T-helper 2 cell treated with Interferon-gamma antibody and Interleukin-4, amounts not matched to agents 5 μg/mL and 100 μg/mL, for 36 hours (primary cell): Measurements from ENCODE around the gene LIG3.
"Not testable (repeated sequence)": the region's sequence is repeated elsewhere in the genome, so short reads cannot be mapped to it uniquely, and the experiment has no call there.

Experiments
- DNase-seq: peaks from one replicate; pipeline ENCODE4 v3.0.0; 2021; ENCODE audit warnings: low spot score
- H3K27ac Mint-ChIP-seq: one replicate; pipeline ENCODE4 v1.8.0; 2021; ENCODE audit warnings: mild to moderate bottlenecking, mixed read lengths
- H3K27me3 Mint-ChIP-seq: one replicate; pipeline ENCODE4 v1.8.0; 2021; ENCODE audit warnings: low read depth, mixed read lengths
- H3K36me3 Mint-ChIP-seq: one replicate; pipeline ENCODE4 v1.8.0; 2021; ENCODE audit warnings: low read depth, mixed read lengths
- H3K4me1 Mint-ChIP-seq: one replicate; pipeline ENCODE4 v1.8.0; 2021; ENCODE audit warnings: low read depth, mixed read lengths
- H3K4me3 Mint-ChIP-seq: one replicate; pipeline ENCODE4 v1.8.0; 2022; ENCODE audit warnings: mild to moderate bottlenecking, moderate library complexity, mixed read lengths
- H3K9me3 Mint-ChIP-seq: one replicate; pipeline ENCODE4 v1.8.0; 2021; ENCODE audit warnings: mixed read lengths

The LIG3 gene

GRCh38 chr17:34989473-34989872 lies 9.2 kb downstream of the LIG3 start:
- Mint-ChIP-seq H3K4me3 (no peak overlapping the region), H3K9me3 (no peaks in the 10 kb centered on the region), H3K27me3 (no peaks in the 10 kb centered on the region), H3K27ac (no peak overlapping the region), H3K4me1 (peaks cover 17% of the 10 kb centered on the region), H3K36me3 (peaks cover 62% of the 10 kb centered on the region)
- DNase-seq: no peak

DNA sequence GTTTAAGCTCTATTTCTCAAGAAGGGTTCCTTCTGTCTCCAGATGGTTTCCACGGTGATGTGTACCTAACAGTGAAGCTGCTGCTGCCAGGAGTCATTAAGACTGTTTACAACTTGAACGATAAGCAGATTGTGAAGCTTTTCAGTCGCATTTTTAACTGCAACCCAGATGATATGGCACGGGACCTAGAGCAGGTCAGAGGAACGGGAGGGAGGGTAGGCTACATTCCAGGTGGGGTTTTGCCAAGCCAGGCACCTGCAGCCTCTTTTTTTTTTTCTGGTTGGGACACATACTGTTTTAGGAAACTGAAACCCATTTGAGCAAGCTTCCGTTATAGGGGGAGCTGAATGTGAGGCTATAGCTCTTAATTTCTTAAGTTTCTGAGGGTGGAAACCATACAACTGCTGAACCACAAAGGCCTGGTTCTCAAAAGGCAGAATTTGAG lies 10.6 kb downstream of the LIG3 start:
- Mint-ChIP-seq H3K36me3 (peaks cover 62% of the 10 kb centered on the region), H3K9me3 (no peaks in the 10 kb centered on the region), H3K4me1 (peaks cover 13% of the 10 kb centered on the region), H3K4me3 (no peak overlapping the region), H3K27me3 (no peaks in the 10 kb centered on the region), H3K27ac (no peak overlapping the region)
- DNase-seq: no peak

GRCh38 chr17:34991606-34992005 lies 11.3 kb downstream of the LIG3 start:
- no peak for DNase-seq
- Mint-ChIP-seq H3K4me1 (peaks cover 13% of the 10 kb centered on the region), H3K4me3 (no peak overlapping the region), H3K36me3 (peaks cover 57% of the 10 kb centered on the region), H3K9me3 (no peaks in the 10 kb centered on the region), H3K27ac (no peak overlapping the region), H3K27me3 (no peaks in the 10 kb centered on the region)

DNA sequence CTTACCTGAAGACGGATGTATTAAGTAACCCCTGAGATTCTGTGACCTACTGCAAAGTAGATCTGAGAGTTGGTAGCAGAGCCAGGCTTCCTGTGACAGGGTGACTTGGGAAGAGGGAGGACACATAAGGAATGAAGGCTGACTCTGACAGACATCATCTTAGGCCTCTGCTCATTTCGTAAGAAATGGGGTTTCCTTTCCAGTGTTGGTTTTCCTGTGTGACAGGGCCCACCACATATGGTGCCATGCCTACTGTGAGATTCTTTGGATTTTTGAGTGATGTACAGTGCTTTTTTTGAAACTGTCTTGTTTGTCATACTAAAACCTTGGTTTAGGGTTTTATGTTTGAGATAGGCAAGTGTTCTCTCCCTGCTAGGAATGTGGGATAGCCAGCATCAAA lies 12.7 kb downstream of the LIG3 start:
- H3K9me3 Mint-ChIP-seq: no peaks in the 10 kb centered on the region
- H3K36me3 Mint-ChIP-seq: peaks cover 57% of the 10 kb centered on the region
- peaks cover 10% of the 10 kb centered on the region for H3K4me1 Mint-ChIP-seq

GRCh38 chr17:34996422-34997285 lies 16.3 kb downstream of the LIG3 start:
- peaks cover 42% of the 10 kb centered on the region for H3K36me3 Mint-ChIP-seq
- no peak overlapping the region for H3K4me3 Mint-ChIP-seq
- no peaks in the 10 kb centered on the region for H3K27me3 Mint-ChIP-seq
- no peak overlapping the region for H3K27ac Mint-ChIP-seq
- peaks cover 5% of the 10 kb centered on the region for H3K4me1 Mint-ChIP-seq
- DNase-seq: no peak
- H3K9me3 Mint-ChIP-seq: no peaks in the 10 kb centered on the region

More for the DNA sequence above, 12.7 kb downstream of the LIG3 start:
- no peak for DNase-seq
- Mint-ChIP-seq H3K27ac (no peak overlapping the region), H3K4me3 (no peak overlapping the region), H3K27me3 (no peaks in the 10 kb centered on the region)

- Mint-ChIP-seq H3K27me3 (no peaks in the 10 kb centered on the region), H3K27ac (no peak overlapping the region), H3K9me3 (no peaks in the 10 kb centered on the region), H3K36me3 (peaks cover 43% of the 10 kb centered on the region), H3K4me3 (no peak overlapping the region), H3K4me1 (peaks cover 5% of the 10 kb centered on the region)
- no peak for DNase-seq
Observed at GRCh38 chr17:34997355-34997862, 17.1 kb downstream of the LIG3 start.

GRCh38 chr17:34998205-34998604 lies 17.9 kb downstream of the LIG3 start:
- Mint-ChIP-seq H3K27ac (peak overlapping the region; percentile 67), H3K36me3 (peaks cover 43% of the 10 kb centered on the region), H3K4me3 (no peak overlapping the region), H3K4me1 (peaks cover 5% of the 10 kb centered on the region), H3K27me3 (no peaks in the 10 kb centered on the region), H3K9me3 (no peaks in the 10 kb centered on the region)
- peak; percentile 67 for DNase-seq

DNA sequence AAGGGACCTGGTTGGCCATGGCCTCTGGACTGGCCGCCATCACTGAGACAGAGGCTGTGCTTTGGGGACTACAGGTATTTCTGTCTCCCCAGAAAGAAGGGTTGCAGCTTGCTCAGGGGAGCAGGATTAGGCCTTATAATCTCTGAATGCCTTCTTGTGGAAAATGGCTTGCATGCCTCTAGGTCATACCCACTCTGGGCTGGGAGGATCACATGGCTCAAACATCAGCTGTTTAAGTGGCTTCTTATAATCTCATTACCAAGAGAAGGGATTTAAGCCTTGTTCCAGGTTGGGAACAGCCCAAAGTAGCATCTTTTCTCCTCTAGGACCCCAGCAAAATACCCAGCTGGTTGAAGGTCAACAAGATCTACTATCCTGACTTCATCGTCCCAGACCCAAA lies 19.1 kb downstream of the LIG3 start:
- Mint-ChIP-seq H3K9me3 (no peaks in the 10 kb centered on the region), H3K27ac (peak overlapping the region; percentile 21)

GRCh38 chr17:35000965-35001364 lies 20.7 kb downstream of the LIG3 start:
- H3K27me3 Mint-ChIP-seq, H3K4me1 Mint-ChIP-seq, H3K4me3 Mint-ChIP-seq, H3K27ac Mint-ChIP-seq, DNase-seq, H3K9me3 Mint-ChIP-seq: not testable (repeated sequence)
- H3K36me3 Mint-ChIP-seq: peaks cover 40% of the 10 kb centered on the region

More for the DNA sequence above, 19.1 kb downstream of the LIG3 start:
- H3K4me1 Mint-ChIP-seq: peaks cover 5% of the 10 kb centered on the region
- no peaks in the 10 kb centered on the region for H3K27me3 Mint-ChIP-seq
- DNase-seq: no peak
- no peak overlapping the region for H3K4me3 Mint-ChIP-seq
- H3K36me3 Mint-ChIP-seq: peaks cover 41% of the 10 kb centered on the region

DNA sequence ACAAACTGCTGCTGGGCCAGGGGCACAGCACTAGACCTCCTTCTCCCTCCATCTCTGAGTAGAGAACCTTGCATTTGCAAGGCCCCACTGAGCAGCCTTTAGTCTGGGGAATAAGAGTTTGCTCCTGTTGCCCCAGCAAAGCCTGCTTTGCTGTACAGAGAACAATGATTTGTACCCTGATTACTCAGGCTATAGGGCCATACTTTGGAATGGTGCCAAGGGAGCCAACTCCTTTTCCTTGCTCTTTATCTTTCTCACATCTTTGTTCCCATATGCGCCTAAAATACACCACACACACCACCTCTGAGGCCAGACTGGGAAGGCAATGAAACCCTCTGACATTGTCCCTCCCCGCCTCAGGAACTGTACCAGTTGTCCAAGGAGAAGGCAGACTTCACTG lies 21.2 kb downstream of the LIG3 start:
- DNase-seq: no peak
- no peaks in the 10 kb centered on the region for H3K27me3 Mint-ChIP-seq
- H3K9me3 Mint-ChIP-seq: no peaks in the 10 kb centered on the region
- peaks cover 5% of the 10 kb centered on the region for H3K4me1 Mint-ChIP-seq
- H3K36me3 Mint-ChIP-seq: peaks cover 40% of the 10 kb centered on the region
- no peak overlapping the region for H3K4me3 Mint-ChIP-seq
- H3K27ac Mint-ChIP-seq: peak overlapping the region; percentile 4

- DNase-seq: no peak
- Mint-ChIP-seq H3K4me1 (peaks cover 4% of the 10 kb centered on the region), H3K9me3 (no peaks in the 10 kb centered on the region), H3K27me3 (no peaks in the 10 kb centered on the region), H3K4me3 (no peak overlapping the region), H3K36me3 (peaks cover 41% of the 10 kb centered on the region), H3K27ac (no peak overlapping the region)
Observed at GRCh38 chr17:35002876-35003551, 22.7 kb downstream of the LIG3 start.

DNA sequence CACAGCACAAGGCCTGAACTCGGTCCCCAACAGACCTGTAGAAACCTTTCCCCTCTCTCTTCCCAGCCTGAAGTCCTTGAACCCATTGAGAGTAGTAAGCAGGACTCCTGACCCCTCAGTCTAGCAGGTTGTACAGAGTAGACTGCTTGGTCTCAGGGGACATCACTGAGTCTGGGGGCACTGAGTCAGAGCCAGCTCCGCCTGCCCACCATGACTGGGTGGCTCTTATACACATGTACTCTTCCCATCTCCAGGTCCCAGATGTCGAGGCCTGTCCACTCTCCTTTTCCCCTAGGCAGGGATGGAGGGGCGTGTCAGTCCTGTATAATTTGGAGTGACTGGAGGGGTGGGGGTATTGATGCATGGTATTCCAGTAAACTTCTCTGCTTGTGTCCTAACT lies 23.5 kb downstream of the LIG3 start:
- no peak for DNase-seq
- no peak overlapping the region for H3K27ac Mint-ChIP-seq
- H3K27me3 Mint-ChIP-seq: no peaks in the 10 kb centered on the region
- no peaks in the 10 kb centered on the region for H3K9me3 Mint-ChIP-seq
- peaks cover 36% of the 10 kb centered on the region for H3K36me3 Mint-ChIP-seq
- H3K4me3 Mint-ChIP-seq: no peak overlapping the region
- H3K4me1 Mint-ChIP-seq: no peaks in the 10 kb centered on the region

- H3K27me3 Mint-ChIP-seq: no peaks in the 10 kb centered on the region
- no peak overlapping the region for H3K27ac Mint-ChIP-seq
- H3K36me3 Mint-ChIP-seq: peaks cover 39% of the 10 kb centered on the region
- no peaks in the 10 kb centered on the region for H3K4me1 Mint-ChIP-seq
- no peak overlapping the region for H3K4me3 Mint-ChIP-seq
- no peaks in the 10 kb centered on the region for H3K9me3 Mint-ChIP-seq
- no peak for DNase-seq
Observed at GRCh38 chr17:35006345-35006744, 26.0 kb downstream of the LIG3 start.

- peaks cover 38% of the 10 kb centered on the region for H3K36me3 Mint-ChIP-seq
- H3K27ac Mint-ChIP-seq: peak overlapping the region; percentile 1
- H3K9me3 Mint-ChIP-seq: no peaks in the 10 kb centered on the region
- no peaks in the 10 kb centered on the region for H3K27me3 Mint-ChIP-seq
- H3K4me3 Mint-ChIP-seq: no peak overlapping the region
- no peak for DNase-seq
- H3K4me1 Mint-ChIP-seq: no peaks in the 10 kb centered on the region
Observed at GRCh38 chr17:35006961-35007360, 26.6 kb downstream of the LIG3 start.
